ENCODE measurements around the gene IGFL1. TPM values are rescaled to one million over a fixed set of nuclear protein-coding genes. Genes with fewer than 3 reads are reported as not detected.
"Not testable (repeated sequence)": the region's sequence is repeated elsewhere in the genome, so short reads cannot be mapped to it uniquely, and the experiment has no call there.

IGFL1 gene
- total RNA-seq, 2 experiments from 2014 or later: not detected

DNA sequence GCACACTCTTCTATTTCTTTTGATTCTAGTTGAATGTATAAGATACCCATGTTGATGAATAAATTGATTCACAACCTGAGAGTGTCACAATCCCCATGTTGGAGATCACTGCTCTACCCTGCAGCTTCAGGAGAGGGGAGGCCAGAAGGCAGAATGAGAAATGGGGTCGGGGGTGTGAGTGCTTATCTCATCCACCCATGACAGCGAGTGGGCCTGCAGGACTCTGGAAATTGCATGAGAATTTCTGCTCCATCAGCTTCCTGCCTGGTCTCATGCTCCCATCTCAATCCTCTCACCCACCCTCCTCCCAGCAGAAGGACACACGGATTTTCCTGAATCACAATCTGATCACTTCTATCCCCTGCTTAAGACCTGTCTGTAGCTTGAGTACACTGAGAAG, 22.9 kb upstream of the IGFL1 start:
- Mint-ChIP-seq H3K9me3 (ENCODE audit: low read depth) (no peaks in the 10 kb centered on the region), H3K27me3 (peaks cover 50% of the 10 kb centered on the region), H3K27ac (no peak overlapping the region), H3K36me3 (no peaks in the 10 kb centered on the region), H3K4me1 (no peaks in the 10 kb centered on the region), H3K4me3 (no peak overlapping the region)
- CTCF ChIA-PET: no interaction called here
- ATAC-seq: no peak
- DNase-seq: no peak

- peaks cover 43% of the 10 kb centered on the region for H3K27me3 Mint-ChIP-seq
- H3K27ac Mint-ChIP-seq; H3K4me1 Mint-ChIP-seq; ATAC-seq; H3K9me3 Mint-ChIP-seq (ENCODE audit: low read depth); CTCF ChIA-PET; H3K4me3 Mint-ChIP-seq; H3K36me3 Mint-ChIP-seq; DNase-seq: not testable (repeated sequence)
Observed at GRCh38 chr19:46207858-46208257, 21.7 kb upstream of the IGFL1 start.

DNA sequence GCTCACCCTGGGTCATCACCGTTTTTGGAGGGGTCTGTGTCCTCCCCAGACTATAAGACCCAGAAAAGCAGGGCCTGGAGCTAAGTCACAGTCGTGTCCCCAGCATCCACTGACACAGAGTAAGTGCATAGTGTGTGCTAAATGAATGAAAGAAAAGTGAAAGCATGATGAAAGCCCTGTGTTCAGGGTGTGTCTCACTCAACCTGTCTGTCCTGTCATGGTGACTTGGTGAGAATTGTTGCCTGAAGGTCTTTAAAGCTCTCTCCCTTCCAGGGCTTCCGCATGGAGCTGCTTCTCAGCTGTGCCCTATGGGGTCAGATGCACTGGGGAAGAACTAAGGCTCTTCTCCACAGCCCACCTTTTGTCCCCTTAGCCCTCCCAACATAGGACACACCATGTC, 20.5 kb upstream of the IGFL1 start:
- ATAC-seq (no peak), DNase-seq (no peak)
- no peak overlapping the region for H3K4me3 Mint-ChIP-seq
- no peaks in the 10 kb centered on the region for H3K9me3 Mint-ChIP-seq (ENCODE audit: low read depth)
- CTCF ChIA-PET: no interaction called here
- no peaks in the 10 kb centered on the region for H3K4me1 Mint-ChIP-seq
- no peak overlapping the region for H3K27ac Mint-ChIP-seq
- H3K36me3 Mint-ChIP-seq: no peaks in the 10 kb centered on the region
- peaks cover 42% of the 10 kb centered on the region for H3K27me3 Mint-ChIP-seq

DNA sequence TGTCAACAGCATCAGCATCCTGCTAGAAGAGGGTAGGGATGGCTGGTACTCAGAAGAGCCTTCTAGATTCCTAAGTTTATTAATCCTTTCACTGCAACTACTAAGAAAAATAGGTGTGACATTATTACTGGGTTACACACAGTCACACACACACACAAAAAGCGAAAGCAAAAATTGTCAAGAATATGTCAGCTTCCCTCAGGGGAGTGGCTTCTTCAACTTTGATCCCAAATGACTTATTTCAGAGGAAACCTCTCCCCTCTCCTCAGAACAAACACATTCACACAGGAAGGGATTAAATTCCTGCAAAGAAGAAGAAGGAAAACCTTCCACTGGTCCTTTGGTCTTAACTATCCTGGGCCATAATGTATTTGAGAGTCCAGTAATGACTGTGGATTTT, 20.1 kb upstream of the IGFL1 start:
- peaks cover 42% of the 10 kb centered on the region for H3K27me3 Mint-ChIP-seq
- H3K9me3 Mint-ChIP-seq (ENCODE audit: low read depth): no peaks in the 10 kb centered on the region
- no peaks in the 10 kb centered on the region for H3K36me3 Mint-ChIP-seq
- no peak overlapping the region for H3K4me3 Mint-ChIP-seq
- no peaks in the 10 kb centered on the region for H3K4me1 Mint-ChIP-seq
- CTCF ChIA-PET: no interaction called here
- DNase-seq (no peak), ATAC-seq (no peak)
- no peak overlapping the region for H3K27ac Mint-ChIP-seq

DNA sequence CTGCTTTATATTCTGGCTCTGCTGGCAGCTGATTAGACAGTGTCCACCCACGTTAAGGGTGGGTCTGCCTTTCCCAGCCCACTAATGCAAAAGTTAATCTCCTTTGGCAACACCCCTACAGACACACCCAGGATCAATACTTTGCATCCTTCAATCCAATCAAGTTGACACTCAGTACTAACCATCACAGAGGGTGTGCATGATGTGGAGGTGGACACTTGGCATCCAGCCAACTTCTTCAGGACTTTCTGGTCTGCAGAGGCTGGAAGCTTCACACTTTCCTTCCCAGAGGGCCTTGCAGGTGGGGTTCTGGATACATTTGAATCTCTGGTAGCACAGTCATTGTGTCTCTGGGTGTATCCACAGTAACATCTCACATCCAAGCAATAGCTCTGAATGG, 18.9 kb upstream of the IGFL1 start:
- DNase-seq: no peak
- CTCF ChIA-PET: interaction anchor here (1.1 kb wide), 1 partner anchor 21 kb away, joined by 3 read pairs; no protein-coding TSS in a partner anchor
- Mint-ChIP-seq H3K36me3 (no peaks in the 10 kb centered on the region), H3K4me3 (no peak overlapping the region), H3K9me3 (ENCODE audit: low read depth) (no peaks in the 10 kb centered on the region), H3K27ac (no peak overlapping the region), H3K4me1 (no peaks in the 10 kb centered on the region), H3K27me3 (peaks cover 40% of the 10 kb centered on the region)
- no peak for ATAC-seq

- Mint-ChIP-seq H3K27me3 (peaks cover 46% of the 10 kb centered on the region), H3K36me3 (no peaks in the 10 kb centered on the region), H3K27ac (no peak overlapping the region), H3K9me3 (ENCODE audit: low read depth) (no peaks in the 10 kb centered on the region), H3K4me1 (no peaks in the 10 kb centered on the region), H3K4me3 (no peak overlapping the region)
- CTCF ChIA-PET: no interaction called here
- ATAC-seq (no peak), DNase-seq (no peak)
Observed at GRCh38 chr19:46211201-46211881, 18.2 kb upstream of the IGFL1 start.

GRCh38 chr19:46212592-46212991, 16.9 kb upstream of the IGFL1 start:
- H3K36me3 Mint-ChIP-seq; H3K4me1 Mint-ChIP-seq; H3K4me3 Mint-ChIP-seq; DNase-seq; CTCF ChIA-PET; ATAC-seq; H3K27ac Mint-ChIP-seq; H3K9me3 Mint-ChIP-seq (ENCODE audit: low read depth): not testable (repeated sequence)
- H3K27me3 Mint-ChIP-seq: peaks cover 47% of the 10 kb centered on the region

- Mint-ChIP-seq H3K4me1 (no peaks in the 10 kb centered on the region), H3K36me3 (no peaks in the 10 kb centered on the region), H3K27ac (no peak overlapping the region), H3K9me3 (ENCODE audit: low read depth) (no peaks in the 10 kb centered on the region), H3K4me3 (no peak overlapping the region), H3K27me3 (peaks cover 51% of the 10 kb centered on the region)
- CTCF ChIA-PET: no interaction called here
- DNase-seq (no peak), ATAC-seq (no peak)
Observed at GRCh38 chr19:46213156-46213555, 16.4 kb upstream of the IGFL1 start.

- Mint-ChIP-seq H3K27me3 (peaks cover 48% of the 10 kb centered on the region), H3K27ac (no peak overlapping the region), H3K4me1 (no peaks in the 10 kb centered on the region), H3K36me3 (no peaks in the 10 kb centered on the region), H3K9me3 (ENCODE audit: low read depth) (no peaks in the 10 kb centered on the region), H3K4me3 (no peak overlapping the region)
- no peak for ATAC-seq
- CTCF ChIA-PET: no interaction called here
- no peak for DNase-seq
Observed at GRCh38 chr19:46213806-46214205, 15.7 kb upstream of the IGFL1 start.

DNA sequence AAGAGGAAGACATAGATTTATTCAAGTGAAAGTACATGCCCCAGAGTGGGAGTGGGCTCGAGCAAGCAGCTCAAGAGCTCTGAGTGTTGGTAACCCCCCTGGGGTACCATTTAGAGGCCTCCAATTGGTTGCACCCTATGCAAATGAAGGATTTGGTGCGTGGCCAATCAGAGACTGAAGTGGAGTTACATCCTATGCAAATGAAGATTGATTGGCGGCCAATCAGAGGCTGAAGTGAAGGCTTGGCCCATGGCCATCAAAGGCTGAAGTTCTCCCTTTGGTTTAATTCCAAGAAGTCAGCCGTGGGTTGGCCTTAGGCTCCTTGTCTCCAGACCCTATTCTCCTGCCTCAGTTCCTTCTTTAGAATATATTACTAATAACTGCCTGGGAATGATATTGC, 12.9 kb upstream of the IGFL1 start:
- no peaks in the 10 kb centered on the region for H3K9me3 Mint-ChIP-seq (ENCODE audit: low read depth)
- no peaks in the 10 kb centered on the region for H3K36me3 Mint-ChIP-seq
- ATAC-seq (no peak), DNase-seq (no peak)
- H3K27ac Mint-ChIP-seq: no peak overlapping the region
- CTCF ChIA-PET: no interaction called here
- no peak overlapping the region for H3K4me3 Mint-ChIP-seq
- no peaks in the 10 kb centered on the region for H3K4me1 Mint-ChIP-seq
- peaks cover 40% of the 10 kb centered on the region for H3K27me3 Mint-ChIP-seq

- no peaks in the 10 kb centered on the region for H3K9me3 Mint-ChIP-seq (ENCODE audit: low read depth)
- H3K4me3 Mint-ChIP-seq: no peak overlapping the region
- H3K4me1 Mint-ChIP-seq: no peaks in the 10 kb centered on the region
- DNase-seq (no peak), ATAC-seq (no peak)
- no peak overlapping the region for H3K27ac Mint-ChIP-seq
- CTCF ChIA-PET: no interaction called here
- H3K36me3 Mint-ChIP-seq: no peaks in the 10 kb centered on the region
- H3K27me3 Mint-ChIP-seq: peaks cover 42% of the 10 kb centered on the region
Observed at GRCh38 chr19:46217476-46217875, 12.1 kb upstream of the IGFL1 start.

GRCh38 chr19:46218160-46218559, 11.4 kb upstream of the IGFL1 start:
- Mint-ChIP-seq H3K9me3 (ENCODE audit: low read depth) (no peaks in the 10 kb centered on the region), H3K4me3 (no peak overlapping the region), H3K4me1 (no peaks in the 10 kb centered on the region), H3K27me3 (peaks cover 37% of the 10 kb centered on the region), H3K27ac (no peak overlapping the region), H3K36me3 (no peaks in the 10 kb centered on the region)
- DNase-seq (peak; percentile 48), ATAC-seq (no peak)
- CTCF ChIA-PET: interaction anchor here (0.7 kb wide), 1 partner anchor 229 kb away, joined by 3 read pairs; no protein-coding TSS in a partner anchor

GRCh38 chr19:46220038-46220615, 9.4 kb upstream of the IGFL1 start:
- Mint-ChIP-seq H3K4me3 (no peak overlapping the region), H3K9me3 (ENCODE audit: low read depth) (no peaks in the 10 kb centered on the region), H3K4me1 (no peaks in the 10 kb centered on the region), H3K36me3 (no peaks in the 10 kb centered on the region), H3K27ac (no peak overlapping the region), H3K27me3 (peaks cover 50% of the 10 kb centered on the region)
- no peak for ATAC-seq
- CTCF ChIA-PET: no interaction called here
- no peak for DNase-seq

DNA sequence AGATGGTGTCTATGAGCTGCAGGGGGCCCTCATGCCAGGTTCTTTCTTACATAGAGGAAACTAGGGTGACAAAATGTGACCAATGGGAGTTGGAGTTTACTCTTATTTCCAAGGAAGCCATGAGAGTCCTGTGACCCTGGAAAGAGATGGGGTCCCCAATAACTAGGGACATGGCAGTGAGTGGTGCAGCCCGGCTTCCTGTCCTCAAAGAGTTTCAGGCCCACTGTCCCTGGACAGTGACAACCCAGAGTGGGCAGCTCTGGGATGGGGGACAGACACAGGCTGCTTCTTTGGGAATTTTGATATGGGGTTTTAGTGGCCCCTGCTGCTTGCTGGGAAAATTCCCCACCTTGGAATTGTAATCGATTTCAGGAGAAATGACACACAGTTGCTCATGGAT, 8.4 kb upstream of the IGFL1 start:
- Mint-ChIP-seq H3K4me3 (no peak overlapping the region), H3K36me3 (no peaks in the 10 kb centered on the region), H3K9me3 (ENCODE audit: low read depth) (no peaks in the 10 kb centered on the region), H3K27me3 (peaks cover 54% of the 10 kb centered on the region), H3K27ac (no peak overlapping the region), H3K4me1 (peaks cover 7% of the 10 kb centered on the region)
- ATAC-seq: no peak
- no peak for DNase-seq
- CTCF ChIA-PET: no interaction called here

All from activated CD8-positive, alpha-beta memory T cell treated with anti-CD3 and anti-CD28 coated beads, Interleukin-2, amount 10 ng/mL, durations not matched to agents 7 days and 5 days (primary cell).